HepG2 (cell line): ENCODE measurements around the gene HYAL1. TPM values are rescaled to one million over a fixed set of nuclear protein-coding genes. Genes with fewer than 3 reads are reported as not detected.

Source experiments
- AGO2 ChIP-seq: fragments of 200-400 bp; formaldehyde crosslinking; optimal IDR thresholded peaks from 2 replicates; pipeline ENCODE3; 2017; ENCODE audit warnings: mild to moderate bottlenecking, low read depth, low read length, moderate library complexity
- ARNT ChIP-seq: fragments of 450-650 bp; IDR thresholded peaks from 2 replicates; pipeline ENCODE4 v1.6.1; 2017
- ATF7-NPFF ChIP-seq: sonication (generic); formaldehyde crosslinking; IDR thresholded peaks from 2 replicates; pipeline ENCODE4 v1.8.1; 2023; ENCODE audit warnings: mild to moderate bottlenecking, low read depth, missing genetic modification reagents, moderate library complexity
- HHEX ChIP-seq: IDR thresholded peaks from 2 replicates; pipeline ENCODE4 v1.6.1; 2016; ENCODE audit warnings: control low read depth
- HNRNPK ChIP-seq: fragments of 200-400 bp; formaldehyde crosslinking; IDR thresholded peaks from 2 replicates; pipeline ENCODE4 v1.6.1; 2018; ENCODE audit warnings: low read length, low read depth, moderate library complexity, mild to moderate bottlenecking; ENCODE audit not compliant: poor library complexity, severe bottlenecking
- KMT2A ChIP-seq: sonication (generic); formaldehyde crosslinking; IDR thresholded peaks from 2 replicates; pipeline ENCODE4 v1.4.0; 2020; ENCODE audit warnings: missing genetic modification reagents
- MZF1 ChIP-seq: sonication (generic); formaldehyde crosslinking; IDR thresholded peaks from 2 replicates; pipeline ENCODE4 v1.8.1; 2023; ENCODE audit warnings: mild to moderate bottlenecking, missing genetic modification reagents, borderline replicate concordance
- NCOA2 ChIP-seq: sonication (generic); formaldehyde crosslinking; IDR thresholded peaks from 2 replicates; pipeline ENCODE4 v1.8.0; 2022; ENCODE audit warnings: inconsistent platforms
- NFE2L1 ChIP-seq: sonication (generic); formaldehyde crosslinking; IDR thresholded peaks from 2 replicates; pipeline ENCODE4 v1.4.0; 2020; ENCODE audit warnings: missing genetic modification reagents, mild to moderate bottlenecking, borderline replicate concordance
- REPIN1 ChIP-seq: sonication (generic); formaldehyde crosslinking; IDR thresholded peaks from 2 replicates; pipeline ENCODE4 v1.8.0; 2022; ENCODE audit warnings: missing genetic modification reagents, low read depth, mild to moderate bottlenecking, borderline replicate concordance
- SMC3 ChIP-seq: IDR thresholded peaks from 2 replicates; pipeline ENCODE4 v1.6.1; 2011; ENCODE audit warnings: low read length, improper control_type of control experiment
- ZNF619 ChIP-seq: sonication (generic); formaldehyde crosslinking; IDR thresholded peaks from 2 replicates; pipeline ENCODE4 v1.4.0; 2020; ENCODE audit warnings: mild to moderate bottlenecking, missing genetic modification reagents
- ZSCAN25 ChIP-seq: sonication (generic); formaldehyde crosslinking; IDR thresholded peaks from 2 replicates; pipeline ENCODE4 v1.8.0; 2022; ENCODE audit warnings: mild to moderate bottlenecking, missing genetic modification reagents
- ZSCAN9 ChIP-seq: IDR thresholded peaks from 2 replicates; pipeline ENCODE4 v1.6.1; 2016; ENCODE audit warnings: borderline replicate concordance
- polyA plus RNA-seq, 8 experiments: library from polyadenylated mRNA; depleted of rRNA in 3 of 8; stranded (reverse) in 7 of 8; unstranded in 1 of 8; fragments of >200 nt; fragmentation: Illumina TruSeq in 4 of 8; extraction: Trizol in 4 of 8; gene quantifications; 2 replicates each; pipeline versions ENCODE4 v1.2.1 to v1.2.3, GENCODE V29; 2011 to 2016; ENCODE audit warnings: low read depth in 4 of 8, missing spikeins in 1 of 8, mixed read lengths in 1 of 8; ENCODE audit not compliant: insufficient read depth in 1 of 8
- total RNA-seq, 5 experiments: library from RNA; depleted of rRNA; stranded (reverse); fragments of >200 nt; fragmentation: Illumina TruSeq; extraction: Trizol; gene quantifications; 2 replicates each; pipeline ENCODE4 v1.2.3, GENCODE V29; 2016; ENCODE audit warnings: low read depth in 1 of 5
- TF ChIP-seq, protein P1 (sequence below): sonication (generic); formaldehyde crosslinking; IDR thresholded peaks from 2 replicates; pipeline ENCODE4 v1.5.1; 2020; ENCODE audit warnings: mild to moderate bottlenecking, missing genetic modification reagents, borderline replicate concordance
- TF ChIP-seq, protein P2 (sequence below): sonication (generic); formaldehyde crosslinking; IDR thresholded peaks from 2 replicates; pipeline ENCODE4 v1.4.0; 2020; ENCODE audit warnings: missing genetic modification reagents, borderline replicate concordance
- TF ChIP-seq, protein P3 (sequence below): sonication (generic); formaldehyde crosslinking; IDR thresholded peaks from 2 replicates; pipeline ENCODE4 v1.5.1; 2020; ENCODE audit warnings: mild to moderate bottlenecking, missing genetic modification reagents

HYAL1 gene
- total and polyA plus RNA-seq, 2 of the 13 experiments (the other 11 are each of a cell fraction or from before 2014, with no cell fraction given) = 76.5 to 193 TPM

DNA sequence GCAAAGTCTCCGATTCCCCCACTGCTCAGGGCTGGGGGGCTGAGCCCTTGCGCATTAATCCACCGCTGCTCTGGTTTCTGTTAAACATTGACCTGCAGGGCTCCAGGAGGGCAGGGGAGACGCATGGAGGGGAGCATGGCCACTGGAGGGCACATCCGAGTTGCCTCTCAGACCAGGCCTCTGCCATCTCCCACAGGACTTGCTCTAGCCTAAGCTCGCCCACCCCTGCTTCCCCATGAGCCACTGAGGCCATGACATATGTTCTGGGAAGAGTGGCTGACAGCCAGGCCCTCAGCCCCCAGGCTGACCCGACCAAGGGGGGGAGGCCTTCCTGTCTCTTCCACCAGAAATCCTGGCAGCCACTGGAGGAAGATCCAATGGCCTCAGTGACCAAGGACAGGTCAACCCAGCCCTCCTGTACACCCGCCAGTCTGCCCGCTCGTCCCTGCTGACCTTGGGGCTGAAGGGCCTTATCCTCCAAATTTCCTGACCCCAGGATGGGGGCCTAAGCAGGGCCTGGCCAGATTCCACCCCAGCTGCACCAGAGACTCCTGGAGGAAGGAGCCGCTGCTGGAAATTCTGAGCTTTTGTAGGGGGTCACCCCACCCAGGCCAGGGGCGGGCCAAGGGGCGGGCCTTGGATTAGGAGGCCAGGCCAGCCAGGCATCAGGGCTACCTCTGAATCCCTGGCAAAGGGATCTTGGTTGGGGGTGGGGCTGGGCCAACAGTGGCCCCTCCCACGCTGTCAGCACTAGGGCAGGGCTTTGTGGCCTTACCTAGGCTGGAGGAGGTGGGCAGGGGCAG is at the start of gene HYAL1 (continued):
- TF ChIP-seq, protein P1, sequence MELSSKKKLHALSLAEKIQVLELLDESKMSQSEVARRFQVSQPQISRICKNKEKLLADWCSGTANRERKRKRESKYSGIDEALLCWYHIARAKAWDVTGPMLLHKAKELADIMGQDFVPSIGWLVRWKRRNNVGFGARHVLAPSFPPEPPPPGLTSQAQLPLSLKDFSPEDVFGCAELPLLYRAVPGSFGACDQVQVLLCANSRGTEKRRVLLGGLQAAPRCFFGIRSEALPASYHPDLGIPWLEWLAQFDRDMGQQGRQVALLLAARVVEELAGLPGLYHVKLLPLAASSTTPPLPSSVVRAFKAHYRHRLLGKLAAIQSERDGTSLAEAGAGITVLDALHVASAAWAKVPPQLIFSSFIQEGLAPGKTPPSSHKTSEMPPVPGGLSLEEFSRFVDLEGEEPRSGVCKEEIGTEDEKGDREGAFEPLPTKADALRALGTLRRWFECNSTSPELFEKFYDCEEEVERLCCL (CRISPR knock-in tag) = peak; percentile 28; the same call in 1 of the 2 replicates
- no peak for TF ChIP-seq HNRNPK
- peak; percentile 91 for TF ChIP-seq REPIN1 (CRISPR knock-in tag)
- peak; percentile 64; the same call in 1 of the 2 replicates for TF ChIP-seq SMC3
- no peak for TF ChIP-seq MZF1
- no peak for TF ChIP-seq ARNT
- TF ChIP-seq ZSCAN25 (CRISPR knock-in tag) = peak; percentile 89; the same call in 1 of the 2 replicates
- TF ChIP-seq, protein P2, sequence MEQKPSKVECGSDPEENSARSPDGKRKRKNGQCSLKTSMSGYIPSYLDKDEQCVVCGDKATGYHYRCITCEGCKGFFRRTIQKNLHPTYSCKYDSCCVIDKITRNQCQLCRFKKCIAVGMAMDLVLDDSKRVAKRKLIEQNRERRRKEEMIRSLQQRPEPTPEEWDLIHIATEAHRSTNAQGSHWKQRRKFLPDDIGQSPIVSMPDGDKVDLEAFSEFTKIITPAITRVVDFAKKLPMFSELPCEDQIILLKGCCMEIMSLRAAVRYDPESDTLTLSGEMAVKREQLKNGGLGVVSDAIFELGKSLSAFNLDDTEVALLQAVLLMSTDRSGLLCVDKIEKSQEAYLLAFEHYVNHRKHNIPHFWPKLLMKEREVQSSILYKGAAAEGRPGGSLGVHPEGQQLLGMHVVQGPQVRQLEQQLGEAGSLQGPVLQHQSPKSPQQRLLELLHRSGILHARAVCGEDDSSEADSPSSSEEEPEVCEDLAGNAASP (CRISPR knock-in tag) = peak; percentile 54; the same call in 1 of the 2 replicates
- no peak for TF ChIP-seq NFE2L1 (CRISPR knock-in tag)
- peak; percentile 46; the same call in 1 of the 2 replicates for TF ChIP-seq ATF7-NPFF (CRISPR knock-in tag)
- peak; percentile 82 for TF ChIP-seq AGO2
- TF ChIP-seq NCOA2 (CRISPR knock-in tag) = no peak; the same call in 1 of the 2 replicates
- TF ChIP-seq ZNF619 (CRISPR knock-in tag) = no peak
- TF ChIP-seq, protein P3, sequence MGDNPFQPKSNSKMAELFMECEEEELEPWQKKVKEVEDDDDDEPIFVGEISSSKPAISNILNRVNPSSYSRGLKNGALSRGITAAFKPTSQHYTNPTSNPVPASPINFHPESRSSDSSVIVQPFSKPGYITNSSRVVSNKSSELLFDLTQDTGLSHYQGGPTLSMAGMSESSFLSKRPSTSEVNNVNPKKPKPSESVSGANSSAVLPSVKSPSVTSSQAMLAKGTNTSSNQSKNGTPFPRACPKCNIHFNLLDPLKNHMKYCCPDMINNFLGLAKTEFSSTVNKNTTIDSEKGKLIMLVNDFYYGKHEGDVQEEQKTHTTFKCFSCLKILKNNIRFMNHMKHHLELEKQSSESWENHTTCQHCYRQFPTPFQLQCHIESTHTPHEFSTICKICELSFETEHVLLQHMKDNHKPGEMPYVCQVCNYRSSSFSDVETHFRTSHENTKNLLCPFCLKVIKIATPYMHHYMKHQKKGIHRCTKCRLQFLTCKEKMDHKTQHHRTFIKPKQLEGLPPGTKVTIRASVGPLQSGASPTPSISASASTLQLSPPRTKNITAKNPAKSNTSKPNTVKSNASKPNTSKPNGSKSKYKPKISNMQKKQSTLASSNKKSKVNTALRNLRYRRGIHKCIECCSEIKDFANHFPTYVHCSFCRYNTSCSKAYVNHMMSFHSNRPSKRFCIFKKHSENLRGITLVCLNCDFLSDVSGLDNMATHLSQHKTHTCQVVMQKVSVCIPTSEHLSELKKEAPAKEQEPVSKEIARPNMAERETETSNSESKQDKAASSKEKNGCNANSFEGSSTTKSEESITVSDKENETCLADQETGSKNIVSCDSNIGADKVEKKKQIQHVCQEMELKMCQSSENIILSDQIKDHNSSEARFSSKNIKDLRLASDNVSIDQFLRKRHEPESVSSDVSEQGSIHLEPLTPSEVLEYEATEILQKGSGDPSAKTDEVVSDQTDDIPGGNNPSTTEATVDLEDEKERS (CRISPR knock-in tag) = peak; percentile 66; the same call in 1 of the 2 replicates
- TF ChIP-seq ZSCAN9 (CRISPR knock-in tag) = peak; percentile 80; the same call in 1 of the 2 replicates
- TF ChIP-seq KMT2A (CRISPR knock-in tag) = no peak; the same call in 1 of the 2 replicates
- no peak for TF ChIP-seq HHEX
